GM20431 (cell line): ENCODE measurements around the gene SPG7.

Experiments
- in situ Hi-C: fragments of 300-500 bp; cut with MseI, MboI; formaldehyde crosslinking; loops from one replicate; pipeline ENCODE4 v1.15.0; 2020; ENCODE audit warnings: low sequenced_read_pairs; ENCODE audit not compliant: unreplicated experiment

The SPG7 gene

GRCh38 chr16:89545044-89545830 lies 37.0 kb downstream of the SPG7 start:
- in situ Hi-C loops = no loop called here

- in situ Hi-C loops = no loop called here
Measured at GRCh38 chr16:89545831-89546574, 37.8 kb downstream of the SPG7 start.

- in situ Hi-C loops = no loop called here
Measured at GRCh38 chr16:89546781-89547180, 38.6 kb downstream of the SPG7 start.

- in situ Hi-C loops = no loop called here
Measured at GRCh38 chr16:89547291-89547690, 39.1 kb downstream of the SPG7 start.

- in situ Hi-C loops = no loop called here
Measured at GRCh38 chr16:89547860-89548259, 39.7 kb downstream of the SPG7 start.

- in situ Hi-C loops = no loop called here
Measured at GRCh38 chr16:89548344-89549006, 40.3 kb downstream of the SPG7 start.

GRCh38 chr16:89549007-89549700 lies 41.0 kb downstream of the SPG7 start:
- in situ Hi-C loops = no loop called here

GRCh38 chr16:89550421-89551007 lies 42.3 kb downstream of the SPG7 start:
- in situ Hi-C loops = no loop called here

GRCh38 chr16:89552329-89552728 lies 44.1 kb downstream of the SPG7 start:
- in situ Hi-C loops = no loop called here

GRCh38 chr16:89552913-89553312 lies 44.7 kb downstream of the SPG7 start:
- in situ Hi-C loops = no loop called here

- in situ Hi-C loops = no loop called here
Measured at GRCh38 chr16:89553733-89554132, 45.5 kb downstream of the SPG7 start.

- in situ Hi-C loops = no loop called here
Measured at GRCh38 chr16:89554343-89554742, 46.1 kb downstream of the SPG7 start.

- in situ Hi-C loops = no loop called here
Measured at GRCh38 chr16:89555265-89555664, 47.1 kb downstream of the SPG7 start.

- in situ Hi-C loops = no loop called here
Measured at GRCh38 chr16:89555780-89556179, 47.6 kb downstream of the SPG7 start.

- in situ Hi-C loops = no loop called here
Measured at GRCh38 chr16:89556750-89557689, 48.8 kb downstream of the SPG7 start.

- in situ Hi-C loops = no loop called here
Measured at GRCh38 chr16:89557690-89558490, 49.7 kb downstream of the SPG7 start.

- in situ Hi-C loops = no loop called here
Measured at GRCh38 chr16:89560378-89561141, 52.4 kb downstream of the SPG7 start, which contains the start of gene RPL13. RPL13 (plus strand) TSS chr16:89560682; CDS start chr16:89560960, 278 bp downstream.
